ENCODE measurements around the gene RPL35.

DNA sequence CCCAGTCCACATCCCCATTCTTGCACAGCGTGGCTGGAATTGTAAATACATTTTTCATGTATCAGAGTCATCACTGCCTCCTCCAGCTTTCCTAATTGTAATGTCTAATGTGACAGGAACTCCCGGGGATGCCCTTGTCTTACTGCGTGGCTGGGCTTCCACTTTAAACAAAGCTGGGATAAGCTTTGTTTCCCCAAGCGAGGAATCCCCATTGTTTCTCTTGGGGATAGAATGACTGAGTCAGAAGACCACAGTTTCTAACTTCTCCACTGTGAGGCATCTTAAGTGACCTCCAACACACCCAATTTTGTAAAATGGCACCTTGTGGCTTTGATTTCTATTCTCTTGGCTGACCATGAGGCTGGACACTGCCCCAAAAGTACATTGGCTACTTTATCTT is 22.6 kb upstream of the RPL35 start:
- TF ChIP-seq POLR2AphosphoS5 (IDR thresholded peaks at IDR 0.05; ENCODE audit: borderline replicate concordance, low read depth, low read length) (no peak), EZH2 (IDR thresholded peaks at IDR 0.05) (no peak), FOXP2 (optimal IDR thresholded peaks at IDR 0.05; ENCODE audit: control extremely low read depth, extremely low read length, insufficient read depth) (no peak)
